HUDEP-2 (cell line): ENCODE results near the gene SLC25A26.

ENCODE experiments used
- DNase-seq, 76 experiments: peaks; one replicate each; lab custom pipeline; 2025; ENCODE audit not compliant: unreplicated experiment in 76 of 76; lab: John Stamatoyannopoulos, UW

SLC25A26 gene

GRCh38 chr3:66220602-66221377 is at the start of gene SLC25A26:
Gene SLC25A26, plus strand, starts transcription at chr3:66221001. Its CDS starts 94 bp downstream, at chr3:66221095.
- peak; percentile 15 to 93 (median 84) for DNase-seq

- no peak for DNase-seq
These were observed 48.4 kb upstream of the SLC25A26 start for GRCh38 chr3:66172394-66172793.

GRCh38 chr3:66177026-66177425 is 43.8 kb upstream of the SLC25A26 start:
- DNase-seq = no peak

GRCh38 chr3:66178206-66178605 is 42.6 kb upstream of the SLC25A26 start:
- DNase-seq = no peak

- DNase-seq = no peak
These were observed 41.0 kb upstream of the SLC25A26 start for GRCh38 chr3:66179793-66180192.

GRCh38 chr3:66181764-66182163 is 39.0 kb upstream of the SLC25A26 start:
- no peak for DNase-seq

- DNase-seq = no peak
These were observed 38.6 kb upstream of the SLC25A26 start for GRCh38 chr3:66182246-66182645.

- DNase-seq = no peak
These were observed 34.3 kb upstream of the SLC25A26 start for GRCh38 chr3:66186545-66186944.

- DNase-seq = peak in 12 of 76 experiments; percentile 1 to 24 (median 6)
These were observed 25.4 kb upstream of the SLC25A26 start for GRCh38 chr3:66195347-66195783.

- no peak for DNase-seq
These were observed 24.2 kb upstream of the SLC25A26 start for GRCh38 chr3:66196633-66197032.

GRCh38 chr3:66198437-66199088 is 22.2 kb upstream of the SLC25A26 start:
- DNase-seq = no peak

GRCh38 chr3:66199089-66199473 is 21.7 kb upstream of the SLC25A26 start:
- no peak for DNase-seq

- no peak for DNase-seq
These were observed 20.7 kb upstream of the SLC25A26 start for GRCh38 chr3:66200147-66200546.

- DNase-seq = no peak
These were observed 20.0 kb upstream of the SLC25A26 start for GRCh38 chr3:66200786-66201185.

- no peak for DNase-seq
These were observed 17.5 kb upstream of the SLC25A26 start for GRCh38 chr3:66203275-66203674.

- no peak for DNase-seq
These were observed 14.0 kb upstream of the SLC25A26 start for GRCh38 chr3:66206806-66207205.

- DNase-seq = no peak
These were observed 12.6 kb upstream of the SLC25A26 start for GRCh38 chr3:66208189-66208588.

- no peak for DNase-seq
These were observed 10.0 kb upstream of the SLC25A26 start for GRCh38 chr3:66210687-66211295.

GRCh38 chr3:66211779-66212178 is 9.0 kb upstream of the SLC25A26 start:
- DNase-seq = no peak

- DNase-seq = no peak
These were observed 5.7 kb upstream of the SLC25A26 start for GRCh38 chr3:66215106-66215505.

GRCh38 chr3:66220066-66220465 is 735 bp upstream of the SLC25A26 start:
- no peak for DNase-seq

- no peak for DNase-seq
These were observed 3.4 kb downstream of the SLC25A26 start for GRCh38 chr3:66224220-66224619.
